Erythroblast (primary cell): ENCODE data around the gene PACSIN1.
A peak's percentile ranks its signal among the peaks of the same experiment; 100 is the strongest.

ENCODE experiments used
- DNase-seq, 2 experiments: peaks; one replicate each; lab custom pipeline; 2025; lab: John Stamatoyannopoulos, UW
- GATA1 ChIP-seq: IDR thresholded peaks from 2 replicates; pipeline ENCODE4 v1.6.1; 2011; ENCODE audit warnings: low read depth, mild to moderate bottlenecking, control low read depth, low read length, moderate library complexity
- POLR2A ChIP-seq: IDR thresholded peaks from 2 replicates; pipeline ENCODE4 v1.6.1; 2011; ENCODE audit warnings: mild to moderate bottlenecking, low read length

Gene PACSIN1, protein sequence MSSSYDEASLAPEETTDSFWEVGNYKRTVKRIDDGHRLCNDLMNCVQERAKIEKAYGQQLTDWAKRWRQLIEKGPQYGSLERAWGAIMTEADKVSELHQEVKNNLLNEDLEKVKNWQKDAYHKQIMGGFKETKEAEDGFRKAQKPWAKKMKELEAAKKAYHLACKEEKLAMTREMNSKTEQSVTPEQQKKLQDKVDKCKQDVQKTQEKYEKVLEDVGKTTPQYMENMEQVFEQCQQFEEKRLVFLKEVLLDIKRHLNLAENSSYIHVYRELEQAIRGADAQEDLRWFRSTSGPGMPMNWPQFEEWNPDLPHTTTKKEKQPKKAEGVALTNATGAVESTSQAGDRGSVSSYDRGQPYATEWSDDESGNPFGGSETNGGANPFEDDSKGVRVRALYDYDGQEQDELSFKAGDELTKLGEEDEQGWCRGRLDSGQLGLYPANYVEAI

DNA sequence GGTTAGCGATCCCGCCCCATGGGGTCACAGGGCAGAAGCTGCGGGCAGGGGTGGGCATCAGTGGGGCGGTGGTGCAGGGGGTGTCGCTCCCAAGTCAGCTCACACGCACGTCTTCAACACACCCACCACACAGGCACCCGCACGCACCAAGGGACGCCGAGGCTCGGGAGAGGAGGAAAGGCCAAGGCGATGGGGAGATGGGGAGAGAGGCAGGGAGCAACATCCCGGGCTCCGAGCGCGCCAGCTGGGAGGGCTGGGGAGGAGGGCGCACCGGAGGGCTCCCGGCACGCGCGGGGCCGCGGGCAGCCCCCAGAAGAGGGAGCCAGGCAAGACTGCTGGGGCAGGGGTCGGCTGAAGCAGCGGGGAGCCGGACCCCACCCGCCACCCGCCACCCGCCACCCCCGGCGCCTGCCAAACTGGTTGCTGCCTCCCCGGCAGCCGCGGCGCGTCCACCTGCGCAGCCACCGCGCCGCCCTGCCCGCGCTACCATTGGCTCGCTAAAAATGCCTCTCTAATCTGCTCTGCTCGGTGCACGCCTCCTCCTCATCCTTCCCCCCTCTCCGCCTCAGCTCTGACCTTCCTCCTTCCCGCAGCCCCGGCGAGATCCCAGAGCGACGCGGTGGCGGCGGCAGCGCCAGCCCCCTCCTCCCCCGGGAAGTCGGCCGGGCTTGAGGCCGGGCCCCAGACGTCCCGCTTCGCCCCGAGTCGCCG lies at the start of gene PACSIN1:
Gene PACSIN1, plus strand, starts transcription at position 546 of the 711 bp plus-strand sequence. CDS start 60,230 bp downstream, outside the sequence.
- DNase-seq = peak; percentile 20 to 29
- TF ChIP-seq GATA1 = no peak

DNA sequence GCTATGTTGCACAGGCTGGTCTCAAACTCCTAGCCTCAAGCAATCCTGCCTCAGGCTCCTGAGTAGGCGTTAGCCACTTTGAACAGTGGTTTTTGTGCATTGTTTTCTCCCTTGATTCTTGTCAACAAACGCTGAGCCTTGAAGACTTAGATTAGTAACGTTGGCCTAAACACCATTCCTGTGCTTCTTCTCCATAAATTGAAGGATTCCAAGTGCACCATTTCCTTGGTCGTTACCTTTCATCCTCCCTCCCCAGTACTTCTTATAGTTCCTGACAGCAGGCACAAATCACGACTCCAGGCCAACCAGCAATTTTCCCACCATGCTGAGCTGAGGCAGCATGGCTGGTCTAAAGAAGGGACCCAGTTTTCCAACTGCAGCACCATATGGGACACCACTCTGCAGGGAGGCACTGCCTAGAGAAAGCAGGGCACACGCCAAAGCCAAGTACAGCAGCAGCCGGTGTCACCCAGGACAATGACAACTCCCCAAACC lies 49.0 kb upstream of the PACSIN1 start:
- no peak for DNase-seq
- no peak for TF ChIP-seq POLR2A
- no peak for TF ChIP-seq GATA1

DNA sequence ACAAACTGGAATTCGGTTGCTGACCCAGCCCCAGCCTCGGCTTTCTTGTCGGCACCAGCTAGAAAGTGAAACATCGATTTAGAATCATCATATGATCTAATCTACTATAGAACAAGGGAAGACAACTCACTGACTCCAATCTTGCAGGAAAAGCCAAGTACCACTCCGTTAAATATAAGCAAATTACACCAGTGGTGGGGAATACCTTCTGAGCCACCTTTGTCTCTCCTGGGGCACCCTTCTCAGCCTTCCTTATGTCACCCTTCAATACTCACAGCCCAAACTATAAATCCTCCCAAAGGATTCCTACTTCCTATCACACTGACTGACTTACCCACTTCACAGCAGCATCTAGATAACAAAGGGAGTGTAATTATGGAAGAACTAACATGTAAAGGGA lies 47.5 kb upstream of the PACSIN1 start:
- no peak for TF ChIP-seq POLR2A
- no peak for TF ChIP-seq GATA1
- DNase-seq = no peak

DNA sequence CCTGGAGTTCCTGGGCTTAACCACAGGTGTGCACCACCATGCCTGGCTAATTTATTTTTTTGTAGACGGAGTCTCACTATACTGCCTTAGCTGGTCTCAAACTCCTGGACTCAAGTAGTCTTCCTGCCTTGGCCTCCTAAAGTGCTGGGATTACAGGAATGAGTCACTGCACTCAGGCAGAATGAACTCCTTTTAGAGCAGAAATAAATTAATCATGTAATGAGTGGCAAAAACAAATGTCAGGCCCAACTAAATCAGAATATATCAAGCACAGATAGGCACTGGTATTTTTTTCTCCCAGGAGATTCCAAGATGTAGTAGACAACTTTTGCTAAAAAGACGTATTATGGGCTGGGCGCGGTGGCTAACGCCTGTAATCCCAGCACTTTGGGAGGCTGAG lies 42.6 kb upstream of the PACSIN1 start:
- TF ChIP-seq POLR2A = no peak
- no peak for TF ChIP-seq GATA1
- DNase-seq = no peak

DNA sequence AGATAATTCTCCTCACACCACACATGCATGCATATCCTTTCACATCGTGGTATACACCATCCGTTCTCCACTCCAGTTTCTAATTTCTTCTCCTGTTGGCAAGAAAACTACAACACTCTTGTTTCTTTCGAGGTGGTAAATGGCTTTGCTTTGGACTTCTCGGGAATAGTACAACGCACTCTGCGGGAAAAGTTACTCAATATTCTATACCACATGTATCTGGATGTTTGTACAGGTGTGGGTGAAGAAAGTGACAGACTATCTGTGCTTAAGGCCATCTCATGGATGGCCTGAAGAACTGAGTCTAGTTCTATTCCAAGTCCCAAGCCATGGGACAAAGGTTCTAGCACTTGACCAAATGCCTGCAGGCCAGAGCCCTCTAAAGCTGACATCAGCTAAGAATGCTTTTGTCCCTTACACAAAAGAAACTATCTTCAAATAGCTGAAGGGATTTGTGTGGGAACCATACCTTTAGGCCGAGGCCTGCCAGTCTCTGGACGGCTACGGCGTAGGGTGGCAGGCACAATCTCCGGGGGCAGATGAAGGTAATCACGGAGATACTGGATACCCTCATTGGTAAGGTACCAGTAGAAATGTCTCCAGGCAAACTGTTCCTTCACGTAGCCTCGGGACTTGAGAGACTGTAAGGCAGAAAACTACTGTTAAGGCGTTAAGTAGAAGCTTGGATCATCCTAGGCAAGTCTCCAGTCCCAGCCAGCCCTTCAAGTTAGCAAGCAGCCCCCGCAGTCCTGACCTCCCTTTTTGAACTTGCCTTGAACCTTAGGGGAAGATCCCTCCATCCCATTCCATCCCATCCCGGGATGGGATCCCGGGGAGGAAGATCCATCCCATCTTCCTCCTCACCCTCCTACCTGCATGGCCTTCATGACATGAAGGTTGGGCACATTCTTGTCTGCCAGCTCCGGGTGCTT lies 41.4 kb upstream of the PACSIN1 start:
- DNase-seq = no peak
- TF ChIP-seq POLR2A (no peak), GATA1 (no peak)

DNA sequence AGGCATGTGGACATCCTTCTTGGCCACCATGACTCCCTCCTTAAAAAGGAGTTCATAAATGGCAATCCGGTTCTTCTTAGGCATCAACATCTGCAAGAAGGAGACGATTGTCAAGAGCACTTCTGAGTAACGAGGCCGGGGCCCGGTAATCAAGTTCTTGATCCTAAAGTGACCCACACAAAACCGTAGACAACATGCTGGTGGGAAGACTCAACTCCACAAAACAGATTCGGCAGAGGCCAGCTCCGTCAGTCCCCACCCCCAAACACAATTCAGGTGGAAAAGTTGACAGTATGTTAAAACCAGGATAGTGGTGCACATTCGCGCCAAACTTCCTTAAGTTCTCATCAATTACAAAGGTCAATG lies 40.8 kb upstream of the PACSIN1 start:
- peak; percentile 67 for DNase-seq
- no peak for TF ChIP-seq GATA1
- no peak for TF ChIP-seq POLR2A

DNA sequence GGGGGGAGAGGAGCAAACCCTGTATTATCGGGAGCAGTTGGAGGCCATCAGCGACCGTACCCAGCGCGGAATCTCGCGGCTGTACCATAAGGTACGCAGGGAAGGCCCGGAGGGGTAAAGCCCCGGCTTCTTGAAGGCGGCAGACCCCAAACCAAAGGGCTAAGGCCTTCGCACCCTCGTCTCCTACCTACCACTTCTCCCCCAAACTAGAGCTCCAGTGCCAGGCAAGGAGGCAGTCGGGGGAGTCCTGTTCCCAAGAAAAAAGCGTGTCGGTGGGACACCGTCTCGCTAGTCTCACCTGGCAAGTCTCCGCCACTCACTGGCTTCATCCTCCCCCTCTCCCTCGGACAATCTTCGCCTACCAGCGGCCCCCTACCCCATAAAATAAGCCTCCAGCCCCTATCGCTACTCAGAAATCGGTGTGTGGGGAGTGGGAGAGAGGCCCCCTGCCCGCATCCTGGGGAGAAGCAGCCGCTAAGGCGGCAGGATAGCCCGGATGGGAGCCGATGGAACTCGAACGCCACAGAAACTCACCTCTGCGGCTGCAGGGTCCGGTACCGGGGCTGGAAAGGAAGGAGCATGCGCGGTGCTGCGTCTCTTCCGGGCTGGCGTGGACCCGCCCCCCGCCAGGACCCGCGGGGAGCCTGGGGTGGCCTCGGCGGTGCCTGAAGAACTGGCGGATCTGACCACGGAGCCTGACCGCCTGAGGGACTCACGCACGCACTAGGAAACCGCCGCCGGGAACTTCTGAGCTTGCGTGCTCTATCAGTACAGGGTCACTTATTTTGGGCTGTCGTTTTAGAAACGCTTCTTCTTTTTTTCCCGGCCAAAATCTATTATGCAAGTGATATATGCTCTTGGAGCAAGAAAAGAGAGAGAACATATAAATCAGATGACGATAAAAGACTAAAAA lies 40.1 kb upstream of the PACSIN1 start, which contains the start of gene RPS10:
Gene RPS10, minus strand, starts transcription at position 572 of the 913 bp plus-strand sequence. CDS start 848 bp downstream, outside the sequence.
- peak; percentile 89 for TF ChIP-seq POLR2A
- no peak for TF ChIP-seq GATA1
- DNase-seq = peak; percentile 93 to 96

DNA sequence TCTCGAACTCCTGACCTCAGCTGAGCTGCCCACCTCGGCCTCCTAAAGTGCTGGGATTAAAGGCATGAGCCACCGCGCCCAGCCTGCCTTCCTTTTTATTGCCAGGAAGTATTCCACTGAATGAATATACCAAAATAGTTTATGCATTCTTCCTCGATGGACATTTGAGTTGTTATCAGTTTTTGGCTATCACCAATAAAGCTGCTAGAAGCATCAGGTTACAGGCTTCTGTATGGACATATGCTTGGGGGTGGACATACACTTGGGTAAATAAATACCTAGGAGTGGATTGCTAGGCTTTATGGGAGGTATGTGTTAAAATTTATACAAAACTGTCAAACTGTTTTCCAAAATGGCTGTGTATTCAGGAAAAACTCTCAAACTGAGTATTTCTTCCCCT lies 30.0 kb upstream of the PACSIN1 start:
- TF ChIP-seq GATA1 (no peak), POLR2A (no peak)
- no peak for DNase-seq

DNA sequence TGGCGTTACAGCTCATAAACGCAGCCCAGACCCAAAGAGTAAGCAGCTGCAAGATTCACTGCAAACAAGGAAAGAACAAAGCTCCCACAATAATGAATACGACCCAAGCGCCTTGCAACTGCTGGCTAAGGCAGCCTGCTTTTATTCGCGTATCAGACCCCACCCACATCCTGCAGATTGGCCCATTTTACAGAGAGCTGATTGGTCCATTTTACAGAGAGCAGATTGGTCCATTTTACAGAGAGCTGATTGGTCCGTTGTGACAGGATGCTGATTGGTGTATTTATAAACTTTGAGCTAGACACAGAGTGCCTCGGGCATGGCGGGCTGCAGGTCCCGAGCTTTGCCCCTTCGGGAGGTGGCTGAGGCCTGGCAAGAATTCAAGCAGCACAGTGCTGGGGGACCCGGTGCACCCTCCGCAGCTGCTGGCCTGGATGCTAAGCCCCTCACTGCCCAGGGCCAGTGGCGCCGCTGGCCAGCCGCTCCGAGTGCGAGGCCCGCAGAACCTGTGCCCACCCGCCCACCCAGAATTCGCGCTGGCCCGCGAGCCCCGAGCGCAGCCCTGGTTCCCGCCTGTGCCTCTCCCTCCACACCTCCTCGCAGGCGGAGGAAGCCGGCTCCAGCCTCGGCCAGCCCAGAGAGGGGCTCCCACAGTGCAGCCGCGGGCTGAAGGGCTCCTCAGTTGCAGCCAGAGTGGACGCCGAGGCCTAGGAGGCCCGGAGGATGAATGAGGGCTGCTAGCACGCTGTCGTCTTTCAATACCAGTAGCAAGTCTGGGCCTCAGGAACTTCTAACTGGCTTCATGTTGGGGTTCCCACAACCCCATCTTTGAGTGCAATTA lies 28.9 kb upstream of the PACSIN1 start:
- no peak for DNase-seq
- TF ChIP-seq POLR2A (no peak), GATA1 (no peak)

DNA sequence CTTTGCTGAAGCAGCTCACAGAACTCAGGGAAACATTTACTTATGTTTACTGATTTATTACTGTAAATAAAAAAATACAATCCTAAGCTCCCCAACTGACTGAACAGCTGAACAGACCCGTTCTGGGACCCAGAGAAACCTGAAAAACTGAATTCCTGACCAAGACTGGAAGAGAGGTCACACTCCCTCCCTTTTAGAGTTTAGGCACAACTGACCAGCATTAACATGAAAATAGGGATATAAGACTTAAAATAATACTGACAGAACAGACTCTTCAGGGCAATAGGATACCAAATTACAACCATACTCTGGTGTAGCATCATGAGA lies 28.3 kb upstream of the PACSIN1 start:
- no peak for DNase-seq
- no peak for TF ChIP-seq GATA1
- TF ChIP-seq POLR2A = no peak

DNA sequence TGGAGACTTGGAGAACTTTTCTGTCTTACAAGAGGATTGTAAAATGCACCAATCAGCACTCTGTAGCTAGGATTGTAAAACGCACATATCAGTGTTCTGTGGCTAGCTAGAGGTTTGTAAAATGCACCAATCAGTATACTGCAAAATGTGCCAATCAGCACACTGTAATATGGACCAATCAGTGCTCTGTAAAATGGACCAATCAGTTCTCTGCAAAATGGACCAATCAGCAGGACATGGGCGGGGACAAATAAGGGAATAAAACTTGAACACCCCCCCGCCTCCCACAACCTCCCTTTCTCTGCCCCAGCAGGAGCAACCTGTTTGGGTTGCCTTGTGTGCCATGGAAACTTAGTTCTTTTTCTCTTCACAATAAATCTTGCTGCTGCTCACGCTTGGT lies 27.2 kb upstream of the PACSIN1 start:
- DNase-seq = no peak
- TF ChIP-seq GATA1 = no peak
- no peak for TF ChIP-seq POLR2A
